ENCODE measurements around the gene FAM81B.
"Not testable (repeated sequence)": the region's sequence is repeated elsewhere in the genome, so short reads cannot be mapped to it uniquely, and the experiment has no call there.

Gene FAM81B

GRCh38 chr5:95384485-95385213 lies 6.5 kb upstream of the FAM81B start:
- H3K4me3 ChIP-seq (replicated peaks; ENCODE audit: low read depth, low read length) = no peak overlapping the region
- DNase-seq (ENCODE audit: low read depth) = no peak
- TF ChIP-seq, protein P1, sequence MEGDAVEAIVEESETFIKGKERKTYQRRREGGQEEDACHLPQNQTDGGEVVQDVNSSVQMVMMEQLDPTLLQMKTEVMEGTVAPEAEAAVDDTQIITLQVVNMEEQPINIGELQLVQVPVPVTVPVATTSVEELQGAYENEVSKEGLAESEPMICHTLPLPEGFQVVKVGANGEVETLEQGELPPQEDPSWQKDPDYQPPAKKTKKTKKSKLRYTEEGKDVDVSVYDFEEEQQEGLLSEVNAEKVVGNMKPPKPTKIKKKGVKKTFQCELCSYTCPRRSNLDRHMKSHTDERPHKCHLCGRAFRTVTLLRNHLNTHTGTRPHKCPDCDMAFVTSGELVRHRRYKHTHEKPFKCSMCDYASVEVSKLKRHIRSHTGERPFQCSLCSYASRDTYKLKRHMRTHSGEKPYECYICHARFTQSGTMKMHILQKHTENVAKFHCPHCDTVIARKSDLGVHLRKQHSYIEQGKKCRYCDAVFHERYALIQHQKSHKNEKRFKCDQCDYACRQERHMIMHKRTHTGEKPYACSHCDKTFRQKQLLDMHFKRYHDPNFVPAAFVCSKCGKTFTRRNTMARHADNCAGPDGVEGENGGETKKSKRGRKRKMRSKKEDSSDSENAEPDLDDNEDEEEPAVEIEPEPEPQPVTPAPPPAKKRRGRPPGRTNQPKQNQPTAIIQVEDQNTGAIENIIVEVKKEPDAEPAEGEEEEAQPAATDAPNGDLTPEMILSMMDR (IDR thresholded peaks at IDR 0.05; ENCODE audit: low read length, missing control alignments) = no peak

DNA sequence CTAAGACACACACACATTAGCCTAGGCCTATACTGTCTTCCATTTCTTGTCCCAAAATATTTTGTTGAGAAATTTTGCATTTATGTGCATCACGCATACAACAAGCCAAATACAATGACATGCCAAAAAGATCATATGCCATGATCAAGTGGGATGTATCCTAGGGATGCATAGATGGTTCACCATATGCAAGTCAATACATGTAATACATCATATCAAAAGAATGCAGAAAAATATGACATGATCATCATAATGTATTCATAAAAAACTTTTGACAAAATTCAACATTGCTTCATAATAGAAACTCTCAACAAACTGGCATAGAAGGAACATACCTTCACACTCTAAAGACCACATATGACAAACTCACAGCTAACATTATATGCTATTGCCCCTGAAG lies 5.8 kb upstream of the FAM81B start:
- TF ChIP-seq, protein P1 (IDR thresholded peaks at IDR 0.05; ENCODE audit: low read length, missing control alignments) = no peak
- no peak for DNase-seq (ENCODE audit: low read depth)
- H3K4me3 ChIP-seq (replicated peaks; ENCODE audit: low read depth, low read length) = no peak overlapping the region

GRCh38 chr5:95391965-95392364 lies 799 bp downstream of the FAM81B start:
- H3K4me3 ChIP-seq (replicated peaks; ENCODE audit: low read depth, low read length); DNase-seq (ENCODE audit: low read depth): not testable (repeated sequence)

- TF ChIP-seq, protein P1 (IDR thresholded peaks at IDR 0.05; ENCODE audit: low read length, missing control alignments) = no peak
- H3K4me3 ChIP-seq (replicated peaks; ENCODE audit: low read depth, low read length) = no peak overlapping the region
- DNase-seq (ENCODE audit: low read depth) = peak; percentile 39
These were observed 1.5 kb downstream of the FAM81B start for GRCh38 chr5:95392593-95393182.

GRCh38 chr5:95393279-95393678 lies 2.1 kb downstream of the FAM81B start:
- no peak for DNase-seq (ENCODE audit: low read depth)
- no peak overlapping the region for H3K4me3 ChIP-seq (replicated peaks; ENCODE audit: low read depth, low read length)
- TF ChIP-seq, protein P1 (IDR thresholded peaks at IDR 0.05; ENCODE audit: low read length, missing control alignments) = no peak

GRCh38 chr5:95398989-95399388 lies 7.8 kb downstream of the FAM81B start:
- DNase-seq (ENCODE audit: low read depth) = no peak
- TF ChIP-seq, protein P1 (IDR thresholded peaks at IDR 0.05; ENCODE audit: low read length, missing control alignments) = no peak
- H3K4me3 ChIP-seq (replicated peaks; ENCODE audit: low read depth, low read length) = no peak overlapping the region

DNA sequence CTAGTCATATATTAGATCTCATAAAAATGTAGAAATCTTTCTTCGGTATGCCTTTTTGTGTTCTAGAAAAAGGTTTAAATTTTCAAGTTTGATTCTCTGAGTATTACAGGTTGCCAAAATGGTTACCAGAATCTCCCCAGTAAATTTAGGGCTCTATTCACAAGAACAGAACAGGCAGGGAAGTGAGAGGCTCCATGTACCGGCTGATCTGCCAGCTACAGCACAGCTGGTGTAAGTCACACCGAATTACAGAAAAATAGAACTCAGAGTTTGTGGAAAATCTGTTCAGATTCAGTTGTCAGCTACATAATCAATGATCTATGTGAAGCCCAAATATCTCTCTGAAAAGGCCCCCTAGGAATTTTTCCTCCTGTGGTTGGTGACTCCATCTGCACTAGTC lies 10.5 kb downstream of the FAM81B start:
- TF ChIP-seq, protein P1 (IDR thresholded peaks at IDR 0.05; ENCODE audit: low read length, missing control alignments) = no peak
- no peak for DNase-seq (ENCODE audit: low read depth)
- no peak overlapping the region for H3K4me3 ChIP-seq (replicated peaks; ENCODE audit: low read depth, low read length)
